ENCODE data around the gene AKAP1.

The AKAP1 gene

GRCh38 chr17:57130708-57131461 is 45.8 kb downstream of the AKAP1 start:
- DNase-seq (ENCODE audit: low read depth), result peak; percentile 68

GRCh38 chr17:57132663-57133062 is 47.6 kb downstream of the AKAP1 start:
- no peak for DNase-seq (ENCODE audit: low read depth)

GRCh38 chr17:57133486-57133885 is 48.4 kb downstream of the AKAP1 start:
- DNase-seq (ENCODE audit: low read depth), result no peak

GRCh38 chr17:57135026-57135788 is 50.2 kb downstream of the AKAP1 start:
- no peak for DNase-seq (ENCODE audit: low read depth)

GRCh38 chr17:57135789-57136291 is 50.8 kb downstream of the AKAP1 start:
- DNase-seq (ENCODE audit: low read depth), result no peak

GRCh38 chr17:57136355-57136754 is 51.3 kb downstream of the AKAP1 start:
- DNase-seq (ENCODE audit: low read depth), result no peak

GRCh38 chr17:57138030-57138911 is 53.2 kb downstream of the AKAP1 start:
- no peak for DNase-seq (ENCODE audit: low read depth)

- DNase-seq (ENCODE audit: low read depth), result no peak
Measured at GRCh38 chr17:57138956-57139576, 54.0 kb downstream of the AKAP1 start.

GRCh38 chr17:57140316-57140715 is 55.3 kb downstream of the AKAP1 start:
- no peak for DNase-seq (ENCODE audit: low read depth)

- no peak for DNase-seq (ENCODE audit: low read depth)
Measured at GRCh38 chr17:57142925-57143324, 57.9 kb downstream of the AKAP1 start.

- DNase-seq (ENCODE audit: low read depth), result no peak
Measured at GRCh38 chr17:57143361-57143760, 58.3 kb downstream of the AKAP1 start.

- DNase-seq (ENCODE audit: low read depth), result no peak
Measured at GRCh38 chr17:57143919-57144318, 58.9 kb downstream of the AKAP1 start.

GRCh38 chr17:57144567-57144966 is 59.5 kb downstream of the AKAP1 start:
- DNase-seq (ENCODE audit: low read depth), result no peak

GRCh38 chr17:57145347-57145746 is 60.3 kb downstream of the AKAP1 start:
- DNase-seq (ENCODE audit: low read depth), result no peak

GRCh38 chr17:57146273-57146672 is 61.2 kb downstream of the AKAP1 start:
- DNase-seq (ENCODE audit: low read depth), result no peak

- DNase-seq (ENCODE audit: low read depth), result no peak
Measured at GRCh38 chr17:57151798-57152197, 66.8 kb downstream of the AKAP1 start.

GRCh38 chr17:57152967-57153528 is 68.0 kb downstream of the AKAP1 start:
- DNase-seq (ENCODE audit: low read depth), result no peak

- no peak for DNase-seq (ENCODE audit: low read depth)
Measured at GRCh38 chr17:57154921-57155320, 69.9 kb downstream of the AKAP1 start.

- DNase-seq (ENCODE audit: low read depth), result no peak
Measured at GRCh38 chr17:57158325-57158724, 73.3 kb downstream of the AKAP1 start.

GRCh38 chr17:57158795-57159194 is 73.7 kb downstream of the AKAP1 start:
- DNase-seq (ENCODE audit: low read depth), result no peak

- DNase-seq (ENCODE audit: low read depth), result no peak
Measured at GRCh38 chr17:57160624-57161023, 75.6 kb downstream of the AKAP1 start.

- DNase-seq (ENCODE audit: low read depth), result no peak
Measured at GRCh38 chr17:57164814-57165213, 79.8 kb downstream of the AKAP1 start.
